T-helper 2 cell treated with Interferon-gamma antibody and Interleukin-4, amounts not matched to agents 5 μg/mL and 100 μg/mL, for 36 hours (primary cell): Measurements from ENCODE around the gene AKT2.
A peak's percentile ranks its signal among the peaks of the same experiment; 100 is the strongest.

Experiments
- DNase-seq: peaks from one replicate; pipeline ENCODE4 v3.0.0; 2021; ENCODE audit warnings: low spot score
- H3K27ac Mint-ChIP-seq: one replicate; pipeline ENCODE4 v1.8.0; 2021; ENCODE audit warnings: mild to moderate bottlenecking, mixed read lengths
- H3K27me3 Mint-ChIP-seq: one replicate; pipeline ENCODE4 v1.8.0; 2021; ENCODE audit warnings: low read depth, mixed read lengths
- H3K36me3 Mint-ChIP-seq: one replicate; pipeline ENCODE4 v1.8.0; 2021; ENCODE audit warnings: low read depth, mixed read lengths
- H3K4me1 Mint-ChIP-seq: one replicate; pipeline ENCODE4 v1.8.0; 2021; ENCODE audit warnings: low read depth, mixed read lengths
- H3K4me3 Mint-ChIP-seq: one replicate; pipeline ENCODE4 v1.8.0; 2022; ENCODE audit warnings: mild to moderate bottlenecking, moderate library complexity, mixed read lengths
- H3K9me3 Mint-ChIP-seq: one replicate; pipeline ENCODE4 v1.8.0; 2021; ENCODE audit warnings: mixed read lengths

The AKT2 gene

DNA sequence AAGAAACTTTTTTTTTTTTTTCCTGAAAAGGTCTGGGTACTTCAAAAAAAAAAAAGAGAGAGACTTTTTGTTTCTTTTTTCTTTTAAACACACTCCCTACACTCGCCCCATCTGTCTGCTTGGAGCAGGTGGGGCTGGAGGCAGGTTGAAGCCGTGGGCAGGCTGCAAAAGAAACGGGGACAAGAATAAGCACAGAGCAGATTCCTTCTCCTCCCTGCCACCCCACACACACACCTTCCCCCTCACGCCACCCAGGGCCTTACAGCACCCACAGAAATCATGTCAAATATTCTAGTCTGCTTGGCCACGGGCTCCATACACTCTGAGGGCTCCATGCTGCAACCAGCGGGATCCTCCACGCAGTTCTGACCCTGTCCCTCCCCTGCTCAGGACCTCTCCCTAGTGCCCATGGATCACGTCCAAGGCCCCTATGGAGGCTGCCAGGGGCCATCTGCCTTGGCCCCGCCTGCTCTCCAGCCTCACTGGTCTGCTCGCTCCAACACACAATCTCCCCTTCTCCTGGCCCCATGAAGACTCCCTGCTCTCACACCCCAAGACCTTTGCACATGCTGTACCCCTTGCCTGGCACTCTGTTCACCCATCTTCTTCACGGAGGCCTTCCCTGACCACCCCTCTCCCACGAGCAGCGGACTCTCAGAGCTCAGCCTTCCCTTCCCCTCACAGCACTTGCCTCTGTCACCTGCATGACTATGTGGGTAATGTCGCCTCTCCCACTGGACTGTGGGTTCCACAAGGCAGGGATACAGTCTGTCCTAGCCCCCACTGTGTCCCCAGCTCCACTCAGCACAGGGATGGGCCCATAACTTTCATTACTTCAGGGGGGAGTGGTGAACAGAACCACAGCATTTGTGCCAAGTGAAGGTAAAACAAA lies 11.4 kb downstream of the AKT2 start:
- Mint-ChIP-seq H3K9me3 (no peaks in the 10 kb centered on the region), H3K36me3 (peaks cover 2% of the 10 kb centered on the region)

GRCh38 chr19:40272261-40272660 lies 12.9 kb downstream of the AKT2 start:
- H3K4me3 Mint-ChIP-seq = no peak overlapping the region
- H3K4me1 Mint-ChIP-seq = peaks cover 22% of the 10 kb centered on the region
- H3K36me3 Mint-ChIP-seq = peaks cover 2% of the 10 kb centered on the region
- H3K27me3 Mint-ChIP-seq = no peaks in the 10 kb centered on the region
- H3K27ac Mint-ChIP-seq = no peak overlapping the region
- H3K9me3 Mint-ChIP-seq = no peaks in the 10 kb centered on the region
- DNase-seq = no peak

More for the DNA sequence above, 11.4 kb downstream of the AKT2 start:
- Mint-ChIP-seq H3K4me1 (peaks cover 23% of the 10 kb centered on the region), H3K27me3 (no peaks in the 10 kb centered on the region), H3K27ac (peak overlapping the region; percentile 63), H3K4me3 (peak overlapping the region; percentile 62)
- DNase-seq = no peak

- Mint-ChIP-seq H3K4me3 (no peak overlapping the region), H3K36me3 (peaks cover 2% of the 10 kb centered on the region), H3K4me1 (peaks cover 23% of the 10 kb centered on the region), H3K27me3 (no peaks in the 10 kb centered on the region), H3K9me3 (no peaks in the 10 kb centered on the region), H3K27ac (no peak overlapping the region)
- DNase-seq = no peak
Measured at GRCh38 chr19:40271706-40272105, 13.4 kb downstream of the AKT2 start.

GRCh38 chr19:40270362-40271089 lies 14.6 kb downstream of the AKT2 start:
- no peak for DNase-seq
- no peaks in the 10 kb centered on the region for H3K9me3 Mint-ChIP-seq
- no peaks in the 10 kb centered on the region for H3K27me3 Mint-ChIP-seq
- H3K4me1 Mint-ChIP-seq = peaks cover 21% of the 10 kb centered on the region
- H3K4me3 Mint-ChIP-seq = no peak overlapping the region
- H3K36me3 Mint-ChIP-seq = peaks cover 2% of the 10 kb centered on the region
- no peak overlapping the region for H3K27ac Mint-ChIP-seq

DNA sequence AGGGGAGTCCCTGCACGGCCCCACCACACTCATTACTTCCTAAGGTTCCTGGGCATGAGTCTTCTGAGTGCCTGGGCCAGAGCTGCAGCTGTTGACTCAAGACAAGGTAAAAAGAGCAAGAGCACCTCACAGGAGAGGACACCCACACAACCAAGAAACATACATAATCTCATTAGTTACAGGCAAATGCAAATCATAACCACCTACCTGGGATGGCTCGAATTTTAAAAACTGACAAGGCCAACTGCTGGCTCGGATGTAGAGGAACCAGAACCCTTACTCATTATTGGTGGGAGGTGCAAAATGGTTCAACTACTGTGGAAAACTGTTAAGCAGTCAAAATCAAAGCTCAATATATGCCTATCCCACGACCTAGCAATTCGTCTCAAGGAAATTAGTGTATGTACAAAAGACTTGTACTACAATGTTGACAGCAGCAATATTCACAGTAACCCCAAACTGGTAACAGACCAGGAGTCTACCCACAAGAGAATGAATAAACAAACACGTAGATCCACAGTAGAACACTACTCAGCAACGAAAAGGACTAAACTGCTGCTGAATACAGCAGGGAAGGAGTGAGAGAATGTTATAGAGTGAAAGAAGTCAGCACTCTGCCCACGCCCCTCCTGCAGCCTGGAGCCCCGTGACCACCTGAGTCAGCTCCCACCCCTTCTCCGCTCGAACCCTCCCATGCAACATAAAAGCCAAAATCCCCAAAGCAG lies 15.8 kb downstream of the AKT2 start:
- Mint-ChIP-seq H3K36me3 (peaks cover 9% of the 10 kb centered on the region), H3K27me3 (no peaks in the 10 kb centered on the region), H3K27ac (no peak overlapping the region), H3K4me1 (peaks cover 12% of the 10 kb centered on the region), H3K4me3 (no peak overlapping the region), H3K9me3 (no peaks in the 10 kb centered on the region)
- DNase-seq = no peak

DNA sequence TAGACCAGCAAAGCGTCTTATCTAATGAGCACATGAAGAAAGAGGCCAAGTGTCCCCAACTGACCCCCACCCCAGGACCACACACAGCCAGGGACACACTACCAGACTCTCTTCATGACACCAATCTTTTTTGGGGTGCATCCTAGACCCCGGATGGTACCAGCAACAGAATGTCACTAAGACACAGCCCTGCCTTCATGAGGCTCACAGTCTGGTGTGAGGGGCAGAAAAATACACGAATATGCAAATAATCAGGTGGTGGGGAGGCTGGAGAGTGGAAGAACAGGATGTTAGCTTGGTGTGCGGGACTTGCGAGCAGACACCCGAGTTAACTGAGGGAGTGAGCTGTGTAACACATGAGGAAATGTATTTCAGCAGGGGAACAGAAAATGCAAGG lies 17.5 kb downstream of the AKT2 start:
- no peaks in the 10 kb centered on the region for H3K27me3 Mint-ChIP-seq
- no peaks in the 10 kb centered on the region for H3K9me3 Mint-ChIP-seq
- peaks cover 5% of the 10 kb centered on the region for H3K4me1 Mint-ChIP-seq
- no peak overlapping the region for H3K27ac Mint-ChIP-seq
- H3K4me3 Mint-ChIP-seq = no peak overlapping the region
- no peak for DNase-seq
- peaks cover 16% of the 10 kb centered on the region for H3K36me3 Mint-ChIP-seq

DNA sequence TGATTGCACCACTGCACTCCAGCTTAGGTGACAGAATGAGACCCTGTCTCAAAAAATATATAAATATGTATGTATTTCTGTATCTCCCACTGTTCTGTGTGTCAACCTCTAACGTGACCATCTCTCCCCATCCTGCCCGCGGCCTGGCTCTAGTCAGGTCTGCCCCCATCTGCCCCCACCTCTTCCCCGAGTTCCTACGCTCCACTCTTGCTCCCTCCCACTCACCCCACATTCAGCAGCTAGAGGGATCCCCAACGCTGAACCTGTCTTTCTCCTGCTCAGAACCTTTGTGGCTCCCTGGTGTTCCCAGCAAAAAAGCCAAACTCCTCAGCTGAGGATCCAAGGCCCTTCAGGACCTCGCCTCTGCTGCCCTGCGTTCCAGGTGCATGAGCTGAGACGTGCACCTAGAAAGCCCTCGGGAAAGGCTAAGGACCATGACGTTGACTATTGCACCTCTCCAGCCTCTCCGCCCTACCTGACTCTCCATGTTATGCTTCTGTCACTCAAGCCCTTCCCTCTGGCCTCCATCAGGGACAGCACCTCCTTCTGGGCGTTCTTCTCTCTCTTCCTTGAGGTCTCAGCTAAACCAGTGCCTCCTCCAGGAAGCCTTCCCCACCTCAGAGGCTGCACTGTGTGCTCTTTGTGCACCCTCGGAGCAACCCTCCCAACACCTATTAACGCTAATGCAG lies 18.1 kb downstream of the AKT2 start:
- no peak for DNase-seq
- Mint-ChIP-seq H3K27ac (no peak overlapping the region), H3K27me3 (no peaks in the 10 kb centered on the region), H3K9me3 (no peaks in the 10 kb centered on the region), H3K36me3 (peaks cover 17% of the 10 kb centered on the region), H3K4me1 (peaks cover 5% of the 10 kb centered on the region), H3K4me3 (no peak overlapping the region)

DNA sequence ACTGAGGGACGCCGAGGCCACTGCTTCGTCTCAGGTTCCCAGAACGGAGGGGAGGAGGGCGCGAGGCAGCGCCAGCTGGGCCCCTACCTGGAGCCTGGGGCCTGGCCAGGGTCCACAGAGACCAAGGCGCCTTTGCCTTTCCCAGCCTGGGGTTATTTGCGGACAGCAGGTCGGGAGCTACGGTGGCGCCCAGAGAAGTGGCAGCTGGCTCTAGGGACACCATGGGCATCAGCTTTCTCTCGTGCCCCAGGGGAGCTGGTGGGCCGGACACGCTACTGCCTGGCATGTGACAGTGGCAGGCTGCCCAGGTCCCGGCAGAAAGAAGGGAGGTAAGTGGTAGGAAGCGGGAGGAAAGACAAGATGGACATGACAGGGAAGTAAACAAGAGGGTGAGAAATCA lies 19.0 kb downstream of the AKT2 start:
- H3K27me3 Mint-ChIP-seq = no peaks in the 10 kb centered on the region
- H3K9me3 Mint-ChIP-seq = no peaks in the 10 kb centered on the region
- no peak for DNase-seq
- H3K36me3 Mint-ChIP-seq = peaks cover 23% of the 10 kb centered on the region
- no peak overlapping the region for H3K27ac Mint-ChIP-seq
- no peak overlapping the region for H3K4me3 Mint-ChIP-seq
- peaks cover 5% of the 10 kb centered on the region for H3K4me1 Mint-ChIP-seq

GRCh38 chr19:40265763-40266099 lies 19.4 kb downstream of the AKT2 start:
- Mint-ChIP-seq H3K4me3 (no peak overlapping the region), H3K4me1 (peaks cover 5% of the 10 kb centered on the region), H3K27ac (no peak overlapping the region), H3K36me3 (peaks cover 23% of the 10 kb centered on the region), H3K27me3 (no peaks in the 10 kb centered on the region), H3K9me3 (no peaks in the 10 kb centered on the region)
- DNase-seq = no peak

DNA sequence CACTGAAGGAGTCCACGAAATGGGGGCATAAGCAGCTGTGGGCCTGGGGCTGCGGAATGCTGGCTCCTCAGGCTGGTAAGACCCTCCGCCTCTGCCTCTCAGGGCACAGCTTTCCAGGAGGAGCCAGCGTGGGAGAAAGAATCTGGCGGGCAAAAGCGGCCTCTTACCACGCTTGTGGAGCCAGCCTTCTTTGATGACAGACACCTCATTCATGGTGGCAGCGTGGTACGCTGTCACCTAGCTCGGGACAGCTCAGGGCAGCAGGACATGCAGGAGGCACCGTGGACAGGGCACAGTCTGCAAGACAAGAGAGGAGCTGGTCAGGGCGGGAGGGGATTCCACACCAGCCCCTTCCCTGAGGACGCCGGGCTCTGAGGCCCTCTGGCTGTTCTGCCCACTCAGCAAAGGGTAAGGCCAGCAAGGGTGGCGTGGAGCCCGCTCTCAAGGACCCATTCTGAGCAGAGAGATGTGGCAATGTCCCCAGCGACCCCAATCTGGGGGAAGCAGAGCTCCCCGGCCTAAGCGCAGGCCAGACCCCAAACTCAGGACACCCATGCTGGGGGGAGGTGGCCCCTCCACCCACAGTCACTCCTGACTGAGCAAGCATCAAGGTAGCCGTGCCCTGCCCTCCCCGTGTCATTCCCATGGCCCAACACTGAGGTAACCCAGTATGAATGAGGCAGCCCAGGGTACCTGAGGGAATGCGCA lies 19.9 kb downstream of the AKT2 start:
- Mint-ChIP-seq H3K36me3 (peaks cover 23% of the 10 kb centered on the region), H3K9me3 (no peaks in the 10 kb centered on the region), H3K27ac (no peak overlapping the region), H3K27me3 (no peaks in the 10 kb centered on the region), H3K4me1 (peaks cover 5% of the 10 kb centered on the region), H3K4me3 (no peak overlapping the region)
- no peak for DNase-seq

GRCh38 chr19:40264314-40265054 lies 20.7 kb downstream of the AKT2 start:
- H3K36me3 Mint-ChIP-seq = peaks cover 21% of the 10 kb centered on the region
- H3K4me3 Mint-ChIP-seq = no peak overlapping the region
- no peaks in the 10 kb centered on the region for H3K27me3 Mint-ChIP-seq
- no peaks in the 10 kb centered on the region for H3K9me3 Mint-ChIP-seq
- no peak overlapping the region for H3K27ac Mint-ChIP-seq
- DNase-seq = no peak
- H3K4me1 Mint-ChIP-seq = peaks cover 6% of the 10 kb centered on the region

- no peak overlapping the region for H3K4me3 Mint-ChIP-seq
- H3K27me3 Mint-ChIP-seq = no peaks in the 10 kb centered on the region
- peaks cover 8% of the 10 kb centered on the region for H3K4me1 Mint-ChIP-seq
- H3K27ac Mint-ChIP-seq = no peak overlapping the region
- no peak for DNase-seq
- peaks cover 21% of the 10 kb centered on the region for H3K36me3 Mint-ChIP-seq
- H3K9me3 Mint-ChIP-seq = no peaks in the 10 kb centered on the region
Measured at GRCh38 chr19:40263440-40264313, 21.5 kb downstream of the AKT2 start.
